ENCODE data around the gene B3GNT3.

The B3GNT3 gene

GRCh38 chr19:17784201-17785008, 10.5 kb upstream of the B3GNT3 start:
- no peak overlapping the region for H2AFZ ChIP-seq (ENCODE audit: low read depth, low read length)
- H3K79me2 ChIP-seq (ENCODE audit: low read length), result no peaks in the 10 kb centered on the region
- H3K27me3 ChIP-seq (ENCODE audit: low read depth, low read length), result no peaks in the 10 kb centered on the region
- H3K4me3 ChIP-seq (ENCODE audit: low read length), result no peak overlapping the region
- H3K4me1 ChIP-seq (ENCODE audit: low read length), result peaks cover 6% of the 10 kb centered on the region; the same call in 1 of the 2 replicates
- TF ChIP-seq CTCF (IDR thresholded peaks at IDR 0.05; ENCODE audit: low read depth, low read length), result peak; percentile 89
- no peak for TF ChIP-seq EZH2phosphoT487 (IDR thresholded peaks at IDR 0.05; ENCODE audit: low read depth)
- H3K27ac ChIP-seq (ENCODE audit: low read length), result peak overlapping the region; percentile 53
- peaks cover 37% of the 10 kb centered on the region for H3K36me3 ChIP-seq (replicated peaks; ENCODE audit: low read depth, low read length)
- no peak overlapping the region for H3K9ac ChIP-seq (ENCODE audit: low read length)
- peak overlapping the region; percentile 39 for H3K4me2 ChIP-seq (ENCODE audit: low read length)
- H3K9me3 ChIP-seq (ENCODE audit: insufficient read depth, low read length), result no peaks in the 10 kb centered on the region
- no peaks in the 10 kb centered on the region for H4K20me1 ChIP-seq (ENCODE audit: insufficient read depth, low read length)

- no peak overlapping the region for H3K4me3 ChIP-seq (ENCODE audit: low read length)
These were observed 7.5 kb upstream of the B3GNT3 start for GRCh38 chr19:17787274-17787913.

GRCh38 chr19:17788632-17789031, 6.3 kb upstream of the B3GNT3 start:
- TF ChIP-seq CTCF (IDR thresholded peaks at IDR 0.05; ENCODE audit: low read depth, low read length) (no peak), EZH2phosphoT487 (IDR thresholded peaks at IDR 0.05; ENCODE audit: low read depth) (no peak)
- H3K79me2 ChIP-seq (ENCODE audit: low read length), result no peaks in the 10 kb centered on the region
- H2AFZ ChIP-seq (ENCODE audit: low read depth, low read length), result no peak overlapping the region
- H3K36me3 ChIP-seq (replicated peaks; ENCODE audit: low read depth, low read length), result peaks cover 20% of the 10 kb centered on the region
- H3K27ac ChIP-seq (ENCODE audit: low read length), result no peak overlapping the region
- H3K27me3 ChIP-seq (ENCODE audit: low read depth, low read length), result no peaks in the 10 kb centered on the region
- H4K20me1 ChIP-seq (ENCODE audit: insufficient read depth, low read length), result no peaks in the 10 kb centered on the region
- H3K4me2 ChIP-seq (ENCODE audit: low read length), result no peak overlapping the region
- peaks cover 30% of the 10 kb centered on the region for H3K4me1 ChIP-seq (ENCODE audit: low read length)
- H3K9me3 ChIP-seq (ENCODE audit: insufficient read depth, low read length), result no peaks in the 10 kb centered on the region
- no peak overlapping the region for H3K9ac ChIP-seq (ENCODE audit: low read length)
- no peak overlapping the region for H3K4me3 ChIP-seq (ENCODE audit: low read length)

More at GRCh38 chr19:17787274-17787913, 7.5 kb upstream of the B3GNT3 start:
- Histone ChIP-seq H4K20me1 (ENCODE audit: insufficient read depth, low read length) (no peaks in the 10 kb centered on the region), H3K79me2 (ENCODE audit: low read length) (no peaks in the 10 kb centered on the region), H3K4me1 (ENCODE audit: low read length) (peaks cover 27% of the 10 kb centered on the region), H2AFZ (ENCODE audit: low read depth, low read length) (no peak overlapping the region), H3K4me2 (ENCODE audit: low read length) (no peak overlapping the region), H3K27me3 (ENCODE audit: low read depth, low read length) (no peaks in the 10 kb centered on the region), H3K9ac (ENCODE audit: low read length) (no peak overlapping the region), H3K27ac (ENCODE audit: low read length) (no peak overlapping the region), H3K36me3 (replicated peaks; ENCODE audit: low read depth, low read length) (peaks cover 27% of the 10 kb centered on the region), H3K9me3 (ENCODE audit: insufficient read depth, low read length) (no peaks in the 10 kb centered on the region)
- TF ChIP-seq CTCF (IDR thresholded peaks at IDR 0.05; ENCODE audit: low read depth, low read length), result no peak
- TF ChIP-seq EZH2phosphoT487 (IDR thresholded peaks at IDR 0.05; ENCODE audit: low read depth), result no peak

GRCh38 chr19:17790059-17790780, 4.7 kb upstream of the B3GNT3 start:
- Histone ChIP-seq H4K20me1 (ENCODE audit: insufficient read depth, low read length) (no peaks in the 10 kb centered on the region), H2AFZ (ENCODE audit: low read depth, low read length) (no peak overlapping the region), H3K27ac (ENCODE audit: low read length) (no peak overlapping the region)

More at GRCh38 chr19:17790059-17790780, 4.7 kb upstream of the B3GNT3 start:
- H3K36me3 ChIP-seq (replicated peaks; ENCODE audit: low read depth, low read length), result peaks cover 10% of the 10 kb centered on the region
- H3K79me2 ChIP-seq (ENCODE audit: low read length), result no peaks in the 10 kb centered on the region
- no peak overlapping the region for H3K4me3 ChIP-seq (ENCODE audit: low read length)
- H3K4me2 ChIP-seq (ENCODE audit: low read length), result no peak overlapping the region; the same call in 1 of the 2 replicates
- H3K27me3 ChIP-seq (ENCODE audit: low read depth, low read length), result no peaks in the 10 kb centered on the region
- no peak for TF ChIP-seq EZH2phosphoT487 (IDR thresholded peaks at IDR 0.05; ENCODE audit: low read depth)
- no peak overlapping the region for H3K9ac ChIP-seq (ENCODE audit: low read length)
- peaks cover 24% of the 10 kb centered on the region for H3K4me1 ChIP-seq (ENCODE audit: low read length)
- H3K9me3 ChIP-seq (ENCODE audit: insufficient read depth, low read length), result no peaks in the 10 kb centered on the region

Measured in OCI-LY3 (cell line).